Subcutaneous adipose tissue (tissue), 4 donors: Measurements from ENCODE around the gene CPNE4. TPM values are rescaled to one million over a fixed set of nuclear protein-coding genes. Genes with fewer than 3 reads are reported as not detected.

Experiments
- CTCF ChIP-seq: fragments of 450-650 bp; IDR thresholded peaks from one replicate; pipeline ENCODE4 v1.5.1; 2016; ENCODE audit warnings: low read depth, mild to moderate bottlenecking, control low read depth, antibody characterized with exemption, moderate library complexity
- total RNA-seq, 4 donors: library from RNA; depleted of rRNA; stranded (reverse); fragments of >200 nt; gene quantifications; one replicate each; pipeline ENCODE4 v1.1.0, GENCODE V29; 2016

The CPNE4 gene
- total RNA-seq, 4 donors from 2014 or later: not detected

DNA sequence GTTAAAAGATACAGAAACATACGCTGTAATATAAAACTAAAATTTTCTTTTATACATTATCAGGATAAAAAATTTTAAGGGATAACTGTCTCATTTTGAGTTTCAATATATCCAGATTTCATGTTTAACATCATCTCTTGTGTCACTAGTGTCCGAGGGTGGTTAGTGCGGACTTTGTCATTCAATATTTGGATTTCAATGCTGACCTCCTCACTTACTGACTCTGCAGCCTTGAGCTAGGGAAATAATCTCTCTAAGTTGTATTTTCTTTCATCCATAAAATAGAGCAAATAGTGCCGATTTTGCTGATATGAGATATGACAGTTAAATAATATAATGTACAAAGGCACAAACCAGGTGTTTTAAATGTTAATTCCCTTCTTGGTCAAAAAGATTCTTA lies 203.2 kb downstream of the CPNE4 start:
- TF ChIP-seq CTCF: no peak

- no peak for TF ChIP-seq CTCF
Observed at GRCh38 chr3:131821191-131821762, 213.5 kb downstream of the CPNE4 start.

DNA sequence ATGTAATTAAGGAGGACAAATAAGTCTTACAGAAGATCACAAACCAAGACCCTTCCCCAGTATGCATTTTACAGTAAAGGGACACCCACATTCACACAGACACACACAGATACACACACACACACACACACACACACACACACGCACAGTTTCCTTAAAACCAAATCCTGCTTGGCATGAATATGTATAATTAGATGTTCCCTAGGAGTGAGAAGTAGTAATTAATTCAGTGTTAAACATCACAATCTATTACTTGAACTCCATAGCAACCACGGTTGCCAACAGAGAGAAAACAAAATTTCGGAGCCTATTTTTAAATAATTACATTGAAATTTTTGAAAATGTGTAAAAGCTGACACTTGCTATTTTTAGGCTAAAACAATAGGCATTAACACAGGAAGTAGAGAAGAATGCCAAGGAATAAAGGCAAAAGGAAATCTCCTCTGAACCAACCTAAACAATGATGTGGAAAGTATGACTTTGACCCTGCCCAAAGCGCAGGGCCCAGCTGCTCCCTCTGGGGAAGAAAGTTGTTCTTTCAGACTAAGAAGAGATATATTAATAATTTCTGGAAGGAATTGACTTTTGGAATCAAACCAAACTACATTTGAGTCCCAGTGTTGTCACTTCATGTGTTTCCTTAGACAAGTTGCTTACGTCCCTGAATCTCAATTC lies 215.3 kb downstream of the CPNE4 start:
- TF ChIP-seq CTCF: no peak

GRCh38 chr3:131812433-131812832 lies 222.4 kb downstream of the CPNE4 start:
- TF ChIP-seq CTCF: no peak

DNA sequence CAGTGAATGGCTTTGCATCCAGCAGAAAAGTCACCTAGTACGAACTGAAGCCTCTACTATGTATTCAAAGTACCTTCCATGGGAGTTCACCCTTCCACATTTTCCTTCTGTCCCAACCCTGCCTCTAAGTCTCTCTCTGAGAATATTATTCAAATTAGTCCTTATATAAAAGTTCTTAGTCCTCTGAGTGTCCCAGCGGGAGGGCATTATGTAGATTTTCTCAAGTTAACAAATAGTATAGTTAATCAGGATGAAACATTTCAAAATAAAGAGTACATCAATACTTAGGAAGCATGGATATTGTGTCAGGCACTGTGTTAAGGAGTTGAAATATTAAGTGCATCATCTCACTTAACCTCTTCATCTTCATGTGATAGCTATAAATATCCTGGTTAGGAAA lies 223.3 kb downstream of the CPNE4 start:
- TF ChIP-seq CTCF: no peak

- TF ChIP-seq CTCF: no peak
Observed at GRCh38 chr3:131807822-131808221, 227.0 kb downstream of the CPNE4 start.

DNA sequence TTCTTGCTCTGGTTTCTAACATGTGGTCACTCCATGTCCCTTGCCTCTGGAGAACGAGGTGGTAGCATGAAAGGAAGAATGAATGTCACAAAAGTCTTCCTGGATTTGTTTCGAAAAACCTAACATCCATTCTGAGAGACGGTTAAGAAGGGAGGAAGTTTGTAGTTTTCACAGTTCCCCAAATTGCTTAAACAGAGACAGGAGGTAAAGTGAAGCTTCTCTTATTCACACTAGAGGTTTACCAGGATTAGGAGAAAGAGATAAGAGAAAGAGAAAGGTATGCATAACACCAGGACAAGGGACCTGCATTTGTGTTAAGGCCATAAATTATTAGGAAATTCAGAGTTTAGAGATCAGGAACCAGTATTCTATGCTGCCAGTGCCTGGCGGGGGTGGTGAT lies 228.1 kb downstream of the CPNE4 start:
- no peak for TF ChIP-seq CTCF
